D721Med (cell line): ENCODE results near the gene CHD6.

ENCODE experiments used
- DNase-seq: peaks from one replicate; pipeline ENCODE4 v3.0.0; 2011; ENCODE audit warnings: low spot score; ENCODE audit not compliant: insufficient read length
- FAIRE-seq: peaks from 2 replicates; lab custom pipeline; 2011; peaks lifted over from hg19 to GRCh38; lab: Jason Lieb, UNC
- TF ChIP-seq, protein P1 (sequence below): IDR thresholded peaks from 2 replicates; pipeline ENCODE4 v1.5.1; 2012; ENCODE audit warnings: mild to moderate bottlenecking, control low read depth; ENCODE audit not compliant: insufficient read depth; ENCODE audit errors: missing control alignments

The CHD6 gene

DNA sequence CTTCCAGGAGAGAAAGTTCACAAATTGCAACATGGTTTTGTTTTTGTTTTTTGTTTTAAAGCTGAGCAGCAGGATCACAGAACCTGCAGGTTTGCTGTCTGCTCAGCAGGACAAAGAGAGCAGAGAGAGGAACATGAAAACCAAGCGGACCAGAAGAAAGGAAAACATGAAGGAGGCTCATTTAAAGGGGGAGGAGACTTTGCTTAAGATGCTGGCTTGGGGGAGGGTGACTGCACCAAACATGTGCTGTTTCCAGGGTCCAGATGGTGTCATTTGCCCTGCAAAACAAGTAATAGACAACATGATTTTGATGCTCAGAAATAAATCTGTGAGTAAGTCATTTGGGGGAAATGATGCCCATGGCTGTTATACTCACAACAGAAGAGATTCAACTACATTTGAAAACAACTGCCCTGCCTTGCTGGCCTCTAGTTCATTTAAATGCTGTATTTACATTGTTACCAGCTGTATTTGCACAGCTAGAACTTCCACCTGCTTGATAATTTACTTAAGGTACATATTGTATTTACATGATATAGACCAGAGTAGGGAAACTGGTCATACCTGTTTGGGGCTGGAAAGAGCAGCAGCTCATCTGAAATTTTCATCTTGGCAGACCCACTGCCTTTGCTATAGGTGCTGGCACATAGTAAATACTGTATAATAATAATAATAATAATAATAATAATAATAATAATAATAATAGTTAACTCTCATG, 32.2 kb upstream of the CHD6 start:
- TF ChIP-seq, protein P1, sequence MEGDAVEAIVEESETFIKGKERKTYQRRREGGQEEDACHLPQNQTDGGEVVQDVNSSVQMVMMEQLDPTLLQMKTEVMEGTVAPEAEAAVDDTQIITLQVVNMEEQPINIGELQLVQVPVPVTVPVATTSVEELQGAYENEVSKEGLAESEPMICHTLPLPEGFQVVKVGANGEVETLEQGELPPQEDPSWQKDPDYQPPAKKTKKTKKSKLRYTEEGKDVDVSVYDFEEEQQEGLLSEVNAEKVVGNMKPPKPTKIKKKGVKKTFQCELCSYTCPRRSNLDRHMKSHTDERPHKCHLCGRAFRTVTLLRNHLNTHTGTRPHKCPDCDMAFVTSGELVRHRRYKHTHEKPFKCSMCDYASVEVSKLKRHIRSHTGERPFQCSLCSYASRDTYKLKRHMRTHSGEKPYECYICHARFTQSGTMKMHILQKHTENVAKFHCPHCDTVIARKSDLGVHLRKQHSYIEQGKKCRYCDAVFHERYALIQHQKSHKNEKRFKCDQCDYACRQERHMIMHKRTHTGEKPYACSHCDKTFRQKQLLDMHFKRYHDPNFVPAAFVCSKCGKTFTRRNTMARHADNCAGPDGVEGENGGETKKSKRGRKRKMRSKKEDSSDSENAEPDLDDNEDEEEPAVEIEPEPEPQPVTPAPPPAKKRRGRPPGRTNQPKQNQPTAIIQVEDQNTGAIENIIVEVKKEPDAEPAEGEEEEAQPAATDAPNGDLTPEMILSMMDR, result no peak
- no peak for FAIRE-seq
- no peak for DNase-seq

DNA sequence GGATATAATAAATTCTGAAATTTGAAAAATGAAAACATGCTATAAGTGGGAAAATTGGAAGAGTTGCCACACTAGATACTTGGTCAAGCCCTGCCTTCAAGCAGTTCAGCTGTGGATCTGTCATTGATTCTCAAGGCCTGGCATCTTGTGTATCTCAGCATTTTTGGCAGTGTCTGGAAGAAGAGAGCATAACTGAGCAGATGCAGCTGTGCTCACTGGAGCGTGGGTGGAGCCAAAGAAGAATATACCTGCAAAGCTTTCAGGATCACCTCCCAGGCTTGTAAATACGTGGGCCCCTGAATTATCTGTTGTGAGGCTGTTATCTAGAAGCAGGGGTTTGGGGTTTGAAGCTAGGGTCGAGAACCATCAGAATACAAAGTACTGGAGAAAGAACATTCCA, 31.3 kb upstream of the CHD6 start:
- TF ChIP-seq, protein P1, result no peak
- FAIRE-seq (no peak), DNase-seq (no peak)

DNA sequence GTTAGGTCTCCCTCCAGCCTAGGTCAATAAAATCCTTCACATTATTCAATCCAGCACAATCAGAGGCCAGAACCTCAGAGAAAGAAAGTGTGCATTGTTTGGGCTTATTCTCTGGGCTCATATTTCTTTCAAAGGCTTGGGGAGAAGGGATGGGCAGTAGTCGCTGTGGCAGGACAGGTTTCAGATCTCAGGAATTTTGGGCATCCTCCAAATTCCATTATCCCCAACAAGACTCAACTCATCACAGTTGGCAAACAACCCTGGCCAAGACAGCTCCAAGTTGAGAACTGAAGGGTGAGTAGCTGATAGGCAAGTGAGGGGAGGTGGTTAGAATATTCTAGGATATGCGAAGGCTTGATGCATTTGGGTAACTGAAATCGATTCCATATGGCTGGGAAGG, 27.2 kb upstream of the CHD6 start:
- no peak for DNase-seq
- TF ChIP-seq, protein P1, result no peak
- no peak for FAIRE-seq

DNA sequence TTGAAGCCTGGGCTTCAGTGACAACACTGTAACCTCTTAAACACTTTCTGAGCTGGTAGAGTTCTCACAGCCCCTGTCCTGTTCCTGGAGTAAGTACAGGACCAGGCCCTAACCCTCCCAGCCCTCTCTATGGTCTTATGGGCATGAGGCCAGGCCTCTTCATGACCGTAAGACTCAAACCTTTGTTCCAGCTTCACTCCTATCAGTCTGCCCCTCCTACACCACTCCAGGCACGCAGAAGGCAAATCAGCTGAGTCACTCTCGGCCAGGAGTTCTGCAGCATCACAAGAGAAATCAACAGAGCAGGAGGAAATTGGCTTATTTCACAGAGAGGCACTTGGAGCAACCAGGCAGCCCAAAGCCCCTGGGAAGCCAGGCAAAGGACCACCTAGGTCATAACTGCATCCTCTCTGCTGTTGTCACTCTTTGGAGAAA, 25.3 kb upstream of the CHD6 start:
- TF ChIP-seq, protein P1, result no peak
- DNase-seq (no peak), FAIRE-seq (no peak)

DNA sequence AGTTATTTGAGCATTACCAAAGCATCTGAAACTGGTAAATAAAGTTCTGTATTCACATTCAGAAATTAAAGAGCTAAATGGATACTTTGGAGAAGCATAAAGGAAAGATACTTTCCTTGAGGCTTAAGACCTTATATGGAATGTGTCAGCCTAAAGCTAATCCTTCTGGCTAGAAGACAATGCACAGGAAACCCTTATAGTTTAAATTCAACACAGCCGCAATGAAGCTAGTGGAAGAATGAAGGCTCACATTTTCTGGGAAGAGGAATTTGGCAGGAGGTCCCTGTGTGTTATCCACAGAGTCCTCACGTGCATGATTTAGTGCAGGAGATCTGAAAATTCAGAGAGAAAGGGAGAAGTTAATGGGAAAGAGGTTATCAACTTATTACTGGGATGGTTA, 21.5 kb upstream of the CHD6 start:
- DNase-seq (no peak), FAIRE-seq (no peak)
- TF ChIP-seq, protein P1, result no peak

DNA sequence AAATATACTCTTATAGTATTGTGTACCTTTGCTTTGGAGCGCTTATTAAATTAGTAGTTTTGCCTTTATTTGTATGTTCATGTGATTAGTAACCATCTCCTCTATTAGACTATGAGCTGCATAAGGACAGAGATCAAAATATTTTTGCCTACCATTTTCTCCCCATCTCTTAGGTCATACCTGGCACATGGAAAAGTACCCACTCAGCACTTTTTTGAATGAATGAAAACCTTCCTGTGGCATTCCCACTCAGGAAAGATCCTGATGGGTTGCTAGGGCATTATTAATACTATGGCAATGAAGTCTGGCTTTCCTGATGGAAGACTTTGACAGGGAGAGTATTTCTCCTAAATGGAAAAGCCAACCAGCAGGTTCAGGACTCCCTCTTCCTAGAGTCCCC, 20.3 kb upstream of the CHD6 start:
- DNase-seq, result no peak
- FAIRE-seq, result no peak
- TF ChIP-seq, protein P1, result no peak

DNA sequence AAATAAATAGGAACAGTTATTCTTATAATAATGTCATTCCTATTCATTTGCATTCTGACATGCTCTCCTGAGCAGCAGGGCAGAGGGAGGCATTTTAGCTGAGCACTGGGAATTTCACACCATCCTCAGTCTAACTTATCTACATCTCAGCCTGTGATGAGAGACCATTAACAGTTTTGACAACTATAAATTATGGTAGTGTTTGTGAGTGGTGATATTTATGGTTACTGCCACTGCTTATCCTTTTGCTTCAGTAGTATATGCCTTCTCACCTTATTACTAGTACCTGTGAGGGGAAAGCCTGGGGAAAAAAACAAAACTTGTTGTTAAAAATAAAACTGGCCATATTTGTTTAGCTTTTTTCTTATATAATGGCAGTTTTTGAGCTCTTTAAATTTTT, 17.0 kb upstream of the CHD6 start:
- FAIRE-seq (no peak), DNase-seq (no peak)
- TF ChIP-seq, protein P1, result no peak
